GM12864 (cell line): ENCODE measurements around the gene FATE1.

Source experiments
- DNase-seq: peaks from one replicate; pipeline ENCODE4 v3.0.0-alpha.2; 2011; ENCODE audit warnings: low read depth
- H3K4me3 ChIP-seq: 2 replicates; pipeline ENCODE4 v1.5.1; 2011; ENCODE audit warnings: mild to moderate bottlenecking, low read depth, low read length, control low read depth
- TF ChIP-seq, protein P1 (sequence below): IDR thresholded peaks from 2 replicates; pipeline ENCODE4 v1.5.1; 2011; ENCODE audit warnings: low read depth, mild to moderate bottlenecking, moderate library complexity, low read length, control low read depth, inconsistent platforms; ENCODE audit errors: missing control alignments

The FATE1 gene

DNA sequence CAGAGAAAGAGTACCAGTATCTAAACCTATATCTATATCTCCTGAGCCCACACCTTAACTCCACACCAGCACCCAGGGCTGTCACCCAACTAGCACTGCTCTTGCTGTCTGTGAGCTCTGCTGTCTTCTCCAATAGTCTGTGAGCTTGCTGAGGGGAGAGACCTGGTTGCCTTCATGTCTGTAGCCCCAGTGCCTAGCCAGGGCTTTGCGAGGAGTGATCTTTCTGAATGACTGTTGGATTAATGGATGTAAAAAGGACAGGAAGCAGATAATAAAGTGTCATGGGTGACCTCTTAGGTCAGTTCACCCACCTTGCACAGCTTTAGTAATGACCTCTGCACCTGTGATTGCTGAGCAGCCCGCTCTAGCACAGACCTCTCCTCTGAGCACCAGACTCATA is 49.2 kb downstream of the FATE1 start:
- no peak for DNase-seq
- TF ChIP-seq, protein P1, sequence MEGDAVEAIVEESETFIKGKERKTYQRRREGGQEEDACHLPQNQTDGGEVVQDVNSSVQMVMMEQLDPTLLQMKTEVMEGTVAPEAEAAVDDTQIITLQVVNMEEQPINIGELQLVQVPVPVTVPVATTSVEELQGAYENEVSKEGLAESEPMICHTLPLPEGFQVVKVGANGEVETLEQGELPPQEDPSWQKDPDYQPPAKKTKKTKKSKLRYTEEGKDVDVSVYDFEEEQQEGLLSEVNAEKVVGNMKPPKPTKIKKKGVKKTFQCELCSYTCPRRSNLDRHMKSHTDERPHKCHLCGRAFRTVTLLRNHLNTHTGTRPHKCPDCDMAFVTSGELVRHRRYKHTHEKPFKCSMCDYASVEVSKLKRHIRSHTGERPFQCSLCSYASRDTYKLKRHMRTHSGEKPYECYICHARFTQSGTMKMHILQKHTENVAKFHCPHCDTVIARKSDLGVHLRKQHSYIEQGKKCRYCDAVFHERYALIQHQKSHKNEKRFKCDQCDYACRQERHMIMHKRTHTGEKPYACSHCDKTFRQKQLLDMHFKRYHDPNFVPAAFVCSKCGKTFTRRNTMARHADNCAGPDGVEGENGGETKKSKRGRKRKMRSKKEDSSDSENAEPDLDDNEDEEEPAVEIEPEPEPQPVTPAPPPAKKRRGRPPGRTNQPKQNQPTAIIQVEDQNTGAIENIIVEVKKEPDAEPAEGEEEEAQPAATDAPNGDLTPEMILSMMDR: no peak
- no peak overlapping the region for H3K4me3 ChIP-seq

DNA sequence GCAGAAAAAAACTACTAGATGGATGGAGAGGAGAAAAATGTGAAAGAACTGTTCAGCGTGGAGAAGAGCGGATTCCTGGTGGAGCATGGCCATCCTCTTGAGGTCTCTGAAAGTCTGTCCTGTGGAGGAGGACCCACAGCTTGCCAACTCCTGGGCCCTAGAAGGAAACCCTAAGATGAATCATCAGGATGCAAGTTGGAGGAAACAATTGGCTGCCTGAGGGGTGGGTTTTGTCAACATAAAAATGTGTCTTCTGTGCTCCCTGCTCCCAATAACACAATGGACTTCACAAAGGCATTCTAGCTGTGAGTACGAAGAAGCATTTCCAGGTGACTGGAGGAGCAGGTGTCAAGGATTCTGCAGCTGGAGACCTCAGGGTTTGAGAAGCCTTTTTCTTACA is 55.9 kb downstream of the FATE1 start:
- no peak overlapping the region for H3K4me3 ChIP-seq
- no peak for DNase-seq
- TF ChIP-seq, protein P1: no peak
